ENCODE data around the gene IL31. TPM values are rescaled to one million over a fixed set of nuclear protein-coding genes. Genes with fewer than 3 reads are reported as not detected.
"Not testable (repeated sequence)": the region's sequence is repeated elsewhere in the genome, so short reads cannot be mapped to it uniquely, and the experiment has no call there.

Gene IL31
- not detected for polyA plus RNA-seq (ENCODE audit: insufficient read length in 4 of 4)

DNA sequence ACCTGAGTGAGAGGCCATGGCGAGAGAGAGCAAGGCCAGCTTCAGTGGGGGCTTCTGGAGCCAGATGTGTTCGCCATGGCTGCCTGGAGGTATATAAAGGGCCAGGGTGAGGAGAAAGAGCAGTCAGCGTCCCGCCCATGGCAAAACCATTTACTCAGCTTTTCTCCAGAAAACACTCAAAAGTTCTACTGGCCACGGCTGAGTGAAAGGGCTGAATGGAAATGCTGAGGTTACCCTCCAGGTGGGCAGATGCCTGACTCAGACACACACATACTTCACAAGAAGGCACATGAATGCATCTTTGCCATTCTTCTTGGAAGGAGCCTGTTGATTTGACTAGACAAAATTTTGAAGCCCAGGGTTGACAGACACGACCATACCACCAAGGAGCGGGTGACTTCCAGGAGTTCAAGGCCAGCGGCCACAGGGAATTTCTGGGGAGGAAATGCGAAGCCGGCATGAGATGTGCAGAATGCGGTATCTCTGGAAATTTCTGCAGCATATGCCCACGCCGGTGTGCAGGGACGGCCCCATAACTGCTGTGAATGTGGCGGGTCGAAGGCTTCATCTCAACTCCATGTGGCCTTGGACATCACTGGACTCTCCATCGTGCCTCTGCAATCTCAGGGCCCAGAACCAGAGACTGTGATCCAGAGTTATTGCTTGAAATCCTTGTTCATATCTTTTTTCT lies at the start of gene IL31:
TSS of gene IL31 (minus strand) at position 67 of the 691 bp plus-strand sequence. CDS start at position 18, 49 bp downstream.
- DNase-seq (ENCODE audit: low read depth in 4 of 4, low spot score in 2 of 4), result no peak

DNA sequence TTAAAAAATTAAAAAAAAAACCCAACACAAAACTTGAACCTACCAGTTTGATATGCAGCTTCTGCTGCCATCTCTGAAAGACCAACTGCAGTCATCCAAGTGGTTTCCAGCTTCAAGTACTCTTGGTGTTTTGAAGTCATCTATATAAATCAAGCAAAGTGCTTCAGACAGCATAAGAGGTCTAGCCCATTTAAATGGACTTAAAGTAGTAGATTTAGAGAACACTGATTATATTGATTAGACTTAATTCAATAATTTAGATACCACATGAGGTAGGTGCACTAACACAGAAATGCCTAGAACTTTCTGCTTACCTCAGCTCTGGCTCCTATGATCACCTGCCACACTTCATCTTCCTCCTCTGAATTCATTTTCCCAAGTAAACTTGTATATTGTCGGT lies 42.4 kb upstream of the IL31 start:
- DNase-seq (ENCODE audit: low read depth in 4 of 4, low spot score in 2 of 4), result no peak

DNA sequence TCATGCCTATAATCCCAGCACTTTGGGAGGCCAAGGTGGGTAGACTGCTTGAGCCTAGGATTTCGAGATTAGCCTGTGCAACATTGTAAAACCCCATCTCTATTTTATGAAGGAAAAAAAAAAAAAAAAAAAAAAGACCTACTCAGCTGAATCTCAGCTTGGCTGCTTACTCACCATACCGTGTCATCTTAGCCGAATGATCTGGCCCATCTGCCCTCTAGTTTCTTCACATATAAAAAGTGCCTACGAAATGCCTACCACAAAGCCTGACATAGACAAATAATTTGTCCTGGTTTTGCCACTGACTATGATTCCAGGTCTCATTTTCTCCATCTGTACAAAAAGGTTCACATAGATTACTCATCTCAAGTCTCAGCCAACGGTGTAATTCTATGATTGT lies 41.8 kb upstream of the IL31 start:
- DNase-seq (ENCODE audit: low read depth in 4 of 4, low spot score in 2 of 4), result no peak

DNA sequence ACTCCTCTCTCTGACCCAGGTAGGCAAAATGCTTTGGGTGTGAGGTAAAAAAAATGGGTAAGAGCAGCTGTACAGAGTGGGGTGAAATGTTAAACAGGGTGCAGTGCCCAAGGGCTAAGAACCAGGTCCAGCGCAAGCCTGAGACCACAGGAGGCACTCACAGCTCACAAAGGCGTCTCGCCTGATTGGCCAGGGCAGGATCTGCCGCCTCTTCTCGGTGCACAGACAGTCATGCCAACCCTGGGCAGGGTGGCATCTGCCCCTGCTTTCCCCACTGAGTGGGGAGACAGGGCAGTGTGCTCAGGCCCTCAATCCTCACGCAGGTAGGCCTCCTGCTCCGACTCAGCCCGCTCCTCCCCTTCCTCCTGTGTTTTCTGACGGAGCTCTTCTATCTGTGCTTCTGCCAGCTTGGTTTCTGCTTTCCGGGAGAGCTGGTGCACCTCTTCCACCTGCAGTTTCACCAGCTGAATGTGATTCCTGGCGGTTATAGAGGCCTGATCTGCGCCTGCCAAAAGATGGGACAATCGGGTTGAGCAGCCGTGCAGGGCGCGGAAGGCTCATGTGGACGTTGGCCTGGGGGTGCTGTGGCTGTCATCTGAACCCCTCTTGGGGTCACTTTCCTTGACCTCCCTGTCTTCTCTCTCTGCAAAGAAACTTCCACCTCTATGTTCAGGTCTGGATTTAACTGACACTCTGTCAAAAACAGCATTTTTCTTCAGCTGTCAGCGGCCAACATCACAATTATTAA lies 34.2 kb upstream of the IL31 start:
- no peak for DNase-seq (ENCODE audit: low read depth in 4 of 4, low spot score in 2 of 4)

DNA sequence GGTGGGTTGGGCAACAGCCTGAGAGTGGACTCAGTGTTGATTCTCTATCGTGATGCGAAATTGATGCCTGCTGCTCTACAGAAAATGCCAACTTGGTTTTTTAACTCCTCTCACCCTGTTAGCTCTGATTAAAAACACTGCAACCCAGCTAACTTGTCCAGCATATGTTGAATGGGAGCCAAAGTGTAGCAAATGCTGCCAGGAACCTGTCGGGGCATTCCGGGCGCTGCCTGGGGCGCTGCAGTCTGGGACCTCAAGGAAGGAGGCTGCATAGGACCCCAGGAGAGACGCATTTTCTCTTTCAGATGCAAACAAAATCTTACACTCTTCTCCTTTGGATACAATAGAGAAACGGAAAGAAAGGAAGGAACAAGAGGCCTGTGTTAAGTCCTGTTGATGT lies 33.4 kb upstream of the IL31 start:
- no peak for DNase-seq (ENCODE audit: low read depth in 4 of 4, low spot score in 2 of 4)

DNA sequence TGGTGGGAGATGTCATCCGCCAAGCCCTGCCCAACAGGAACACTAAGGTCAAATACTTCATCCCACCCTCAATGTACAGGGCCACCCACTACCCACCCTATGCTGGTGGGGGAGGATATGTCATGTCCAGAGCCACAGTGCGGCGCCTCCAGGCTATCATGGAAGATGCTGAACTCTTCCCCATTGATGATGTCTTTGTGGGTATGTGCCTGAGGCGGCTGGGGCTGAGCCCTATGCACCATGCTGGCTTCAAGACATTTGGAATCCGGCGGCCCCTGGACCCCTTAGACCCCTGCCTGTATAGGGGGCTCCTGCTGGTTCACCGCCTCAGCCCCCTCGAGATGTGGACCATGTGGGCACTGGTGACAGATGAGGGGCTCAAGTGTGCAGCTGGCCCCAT lies 33.0 kb upstream of the IL31 start:
- DNase-seq (ENCODE audit: low read depth in 4 of 4, low spot score in 2 of 4), result no peak

DNA sequence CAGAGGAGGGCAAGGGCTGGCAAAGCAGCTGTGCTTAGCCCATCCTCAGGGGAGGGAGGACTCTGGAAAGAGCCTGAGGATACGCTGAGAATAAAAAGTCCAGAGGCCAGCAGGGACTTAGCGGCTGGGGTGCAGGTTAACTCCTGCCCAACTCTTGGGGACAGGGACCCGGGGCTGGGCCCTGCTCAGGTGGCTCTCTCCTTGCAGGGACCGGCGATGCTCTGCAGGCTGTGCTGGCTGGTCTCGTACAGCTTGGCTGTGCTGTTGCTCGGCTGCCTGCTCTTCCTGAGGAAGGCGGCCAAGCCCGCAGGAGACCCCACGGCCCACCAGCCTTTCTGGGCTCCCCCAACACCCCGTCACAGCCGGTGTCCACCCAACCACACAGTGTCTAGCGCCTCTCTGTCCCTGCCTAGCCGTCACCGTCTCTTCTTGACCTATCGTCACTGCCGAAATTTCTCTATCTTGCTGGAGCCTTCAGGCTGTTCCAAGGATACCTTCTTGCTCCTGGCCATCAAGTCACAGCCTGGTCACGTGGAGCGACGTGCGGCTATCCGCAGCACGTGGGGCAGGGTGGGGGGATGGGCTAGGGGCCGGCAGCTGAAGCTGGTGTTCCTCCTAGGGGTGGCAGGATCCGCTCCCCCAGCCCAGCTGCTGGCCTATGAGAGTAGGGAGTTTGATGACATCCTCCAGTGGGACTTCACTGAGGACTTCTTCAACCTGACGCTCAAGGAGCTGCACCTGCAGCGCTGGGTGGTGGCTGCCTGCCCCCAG lies 32.3 kb upstream of the IL31 start:
- DNase-seq (ENCODE audit: low read depth in 4 of 4, low spot score in 2 of 4), result no peak

DNA sequence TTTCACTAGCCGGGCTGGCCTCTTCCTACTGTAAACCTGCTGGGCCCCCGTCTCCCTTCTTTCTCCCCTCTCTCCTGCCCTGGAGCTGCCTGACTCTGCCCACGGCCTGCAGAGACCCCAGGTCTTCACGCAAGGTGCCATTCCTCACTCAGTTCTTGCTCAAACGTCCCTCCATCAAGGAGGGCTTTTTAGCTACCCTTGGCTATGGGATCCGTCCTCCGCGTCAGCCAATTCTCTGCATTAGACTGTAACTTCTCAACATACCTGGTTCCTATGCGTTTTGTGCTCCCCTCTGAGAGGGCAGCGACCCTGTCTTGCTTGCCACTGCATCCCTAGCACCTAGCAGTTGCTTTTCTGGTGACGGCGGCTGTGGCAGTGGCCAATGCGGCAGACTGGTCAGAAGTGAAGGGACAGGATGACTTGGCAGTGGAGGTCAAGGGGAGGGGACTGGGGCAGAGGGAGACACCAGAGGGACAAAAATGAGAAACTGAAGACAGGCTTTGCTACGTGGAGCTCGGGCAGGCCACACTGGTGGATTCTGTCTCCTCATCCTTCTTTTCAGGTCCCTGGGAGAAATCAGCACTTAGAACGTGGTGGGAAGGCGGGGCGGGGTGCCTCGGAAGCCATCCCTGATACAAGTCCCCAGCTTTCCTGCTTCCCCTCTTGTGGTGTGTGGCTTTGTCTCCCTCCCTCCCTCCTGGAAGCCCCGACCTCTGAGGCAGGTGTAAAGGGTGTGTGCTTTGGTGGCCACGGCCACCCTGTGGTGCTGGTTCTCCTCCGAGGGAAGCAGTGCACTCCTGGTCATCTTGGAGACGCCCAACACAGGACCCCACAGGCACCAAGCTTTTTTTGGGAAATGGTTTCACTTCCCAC lies 31.3 kb upstream of the IL31 start:
- DNase-seq (ENCODE audit: low read depth in 4 of 4, low spot score in 2 of 4), result no peak

DNA sequence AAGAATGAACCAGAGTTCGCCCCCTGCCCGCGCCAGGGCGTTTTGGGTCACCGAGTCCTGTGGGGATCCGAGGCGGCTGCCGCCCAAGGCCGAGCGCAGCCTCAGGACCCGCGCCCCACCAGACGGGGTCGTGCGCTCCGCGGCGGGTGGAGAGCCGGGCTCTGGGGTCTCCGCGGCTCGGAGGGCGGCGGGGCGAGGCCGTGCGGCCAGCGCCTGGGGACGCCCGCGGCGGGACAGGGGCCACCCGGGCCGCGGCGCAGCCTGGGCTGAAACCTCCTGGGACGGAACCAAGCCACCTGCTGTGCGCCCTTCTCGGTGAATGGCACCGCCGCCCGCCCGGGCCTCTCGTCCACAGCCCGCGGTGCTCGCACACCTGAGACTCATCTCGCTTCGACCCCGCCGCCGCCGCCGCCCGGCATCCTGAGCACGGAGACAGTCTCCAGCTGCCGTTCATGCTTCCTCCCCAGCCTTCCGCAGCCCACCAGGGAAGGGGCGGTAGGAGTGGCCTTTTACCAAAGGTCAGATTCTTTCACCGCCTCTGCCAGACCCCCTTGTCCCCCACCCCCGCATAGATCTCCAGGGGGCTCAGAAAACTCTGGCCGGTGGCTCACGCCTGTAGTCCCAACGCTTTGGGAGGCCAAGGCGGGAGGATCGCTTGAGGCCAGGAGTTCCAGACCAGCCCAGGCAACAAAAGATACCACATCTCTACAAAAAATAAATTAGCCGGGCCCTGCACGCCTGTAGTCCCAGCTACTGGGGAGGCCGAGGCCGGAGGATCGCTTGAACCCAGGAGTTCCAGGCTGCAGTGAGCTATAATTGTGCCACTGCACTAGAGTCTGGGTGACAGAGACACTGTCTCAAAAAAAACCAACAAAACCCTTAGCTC lies 30.4 kb upstream of the IL31 start:
- DNase-seq (ENCODE audit: low read depth in 4 of 4, low spot score in 2 of 4), result no peak

DNA sequence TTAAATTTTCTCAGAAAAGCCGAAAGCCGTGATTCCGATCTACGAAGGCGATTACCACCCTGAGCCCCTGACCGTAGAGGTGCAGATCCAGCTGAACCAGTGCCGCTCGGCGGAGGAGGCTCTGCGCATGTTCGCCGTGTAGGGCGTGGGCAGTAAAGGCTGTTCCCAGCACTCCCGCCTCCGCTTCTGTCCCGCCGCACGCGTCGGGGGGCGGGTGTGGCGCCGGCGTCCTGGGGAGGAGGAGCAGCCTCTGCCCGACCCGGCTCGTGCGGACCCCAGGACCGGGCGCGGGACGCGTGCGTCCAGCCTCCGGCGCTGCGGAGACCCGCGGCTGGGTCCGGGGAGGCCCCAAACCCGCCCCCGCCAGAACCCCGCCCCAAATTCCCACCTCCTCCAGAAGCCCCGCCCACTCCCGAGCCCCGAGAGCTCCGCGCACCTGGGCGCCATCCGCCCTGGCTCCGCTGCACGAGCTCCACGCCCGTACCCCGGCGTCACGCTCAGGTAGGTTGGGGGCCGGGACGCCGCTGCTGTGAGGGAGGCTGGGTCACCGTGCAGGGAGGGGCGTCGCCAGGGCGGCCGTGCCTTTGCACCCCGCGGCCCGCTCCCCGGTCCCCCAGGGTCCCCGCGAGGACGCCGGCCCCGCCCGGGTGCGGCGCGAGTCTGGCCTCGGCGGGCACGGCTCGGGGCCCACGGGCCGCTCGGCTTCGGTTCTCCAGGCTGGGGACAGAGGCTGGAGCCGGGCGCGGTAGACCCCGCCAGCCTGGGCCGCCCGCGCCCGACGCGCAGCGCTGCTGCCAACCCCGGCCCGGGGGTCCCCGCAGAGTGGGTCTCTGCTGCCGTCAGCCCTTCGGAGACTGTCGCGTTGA lies 29.5 kb upstream of the IL31 start, which contains the start of gene B3GNT4:
TSS of gene B3GNT4 (plus strand) at position 409 of the 866 bp plus-strand sequence. CDS start 910 bp downstream, outside the sequence.
- DNase-seq (ENCODE audit: low read depth in 4 of 4, low spot score in 2 of 4), result no peak

DNA sequence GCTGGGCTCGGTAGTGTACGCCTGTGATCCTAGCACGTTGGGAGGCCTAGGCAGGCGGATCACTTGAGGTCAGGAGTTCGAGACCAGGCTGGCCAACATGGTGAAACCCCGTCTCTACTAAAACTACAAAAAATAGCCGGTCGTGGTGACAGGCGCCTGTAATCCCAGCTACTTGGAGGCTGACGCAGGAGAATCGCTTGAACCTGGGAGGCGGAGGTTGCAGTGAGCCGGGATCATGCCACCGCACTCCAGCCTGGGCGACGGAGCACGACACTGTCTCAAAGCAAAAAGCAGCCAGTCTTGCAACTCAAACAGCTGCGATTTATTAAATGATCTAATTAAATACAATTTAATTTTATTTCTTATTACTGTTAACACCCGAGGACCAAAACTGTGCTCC lies 28.8 kb upstream of the IL31 start:
- not testable (repeated sequence) for DNase-seq (ENCODE audit: low read depth in 4 of 4, low spot score in 2 of 4)

DNA sequence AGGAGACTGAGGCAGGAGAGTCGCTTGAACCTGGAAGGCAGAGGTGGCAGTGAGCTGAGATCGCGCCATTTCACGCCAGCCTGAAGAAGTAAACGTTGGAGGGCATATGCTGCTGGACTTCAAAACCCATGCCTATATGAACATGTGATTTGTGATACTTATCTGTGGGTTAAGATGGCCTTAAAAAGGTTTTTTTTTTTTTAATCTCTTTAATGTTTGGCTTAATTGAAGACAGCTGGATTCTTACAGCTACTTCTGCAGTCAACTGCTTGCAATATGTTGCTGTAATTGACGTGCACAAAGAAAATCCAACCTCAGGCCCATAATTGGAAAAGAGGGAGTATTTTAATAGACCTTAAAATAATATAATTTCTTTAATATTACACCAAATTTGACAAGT lies 28.0 kb upstream of the IL31 start:
- DNase-seq (ENCODE audit: low read depth in 4 of 4, low spot score in 2 of 4), result no peak

DNA sequence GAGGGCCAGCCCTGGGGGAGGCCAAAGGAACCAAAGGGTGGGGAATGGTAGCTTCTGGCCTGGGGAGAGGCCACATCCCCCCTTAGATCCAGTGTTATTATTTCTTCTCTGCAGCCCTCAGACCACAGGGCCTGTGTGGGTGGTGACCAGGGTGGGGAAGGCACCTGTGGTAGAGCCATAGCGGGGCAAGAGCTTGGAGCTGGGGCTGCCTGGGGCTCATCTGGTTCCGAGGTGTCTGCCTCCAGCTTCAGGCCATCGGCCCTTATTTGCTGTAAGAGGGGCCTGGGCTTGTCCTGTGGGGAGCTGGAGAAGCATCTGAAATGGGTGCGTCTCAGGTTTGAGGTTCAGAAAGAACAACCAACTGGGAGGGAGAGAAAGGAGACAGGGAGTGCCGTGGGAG lies 27.4 kb upstream of the IL31 start:
- no peak for DNase-seq (ENCODE audit: low read depth in 4 of 4, low spot score in 2 of 4)

DNA sequence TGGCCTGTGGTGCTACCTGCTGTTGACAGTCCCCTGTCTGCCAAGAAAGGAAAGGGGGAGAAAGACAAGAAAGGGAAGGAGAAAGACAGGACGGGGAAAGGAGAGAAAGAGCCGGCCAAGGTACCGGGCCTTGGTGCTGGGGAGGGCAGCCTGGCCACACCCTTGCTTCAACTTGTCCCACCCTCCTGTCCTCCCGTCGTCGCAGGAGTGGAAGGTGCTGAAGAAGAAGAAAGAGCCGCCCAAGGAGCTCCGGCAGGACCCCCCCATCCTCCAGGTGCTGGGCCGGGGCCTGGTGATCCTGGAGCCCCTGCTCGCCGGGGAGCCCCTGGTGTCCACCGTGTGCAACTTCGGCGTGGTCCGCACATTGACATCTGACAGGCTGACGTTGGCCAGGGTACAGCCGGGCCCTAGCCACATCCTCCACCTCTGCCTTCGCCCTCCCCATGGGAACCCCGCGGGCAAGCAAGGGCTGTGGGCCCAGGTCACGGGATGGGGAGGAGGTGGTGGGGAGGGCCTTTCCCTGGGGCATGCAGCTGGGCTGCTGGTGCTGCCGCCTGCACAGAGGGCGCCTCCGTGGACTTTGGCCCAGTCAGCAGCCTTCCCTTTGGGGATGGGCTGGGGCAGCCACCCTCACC lies 26.6 kb upstream of the IL31 start:
- DNase-seq (ENCODE audit: low read depth in 4 of 4, low spot score in 2 of 4), result no peak

DNA sequence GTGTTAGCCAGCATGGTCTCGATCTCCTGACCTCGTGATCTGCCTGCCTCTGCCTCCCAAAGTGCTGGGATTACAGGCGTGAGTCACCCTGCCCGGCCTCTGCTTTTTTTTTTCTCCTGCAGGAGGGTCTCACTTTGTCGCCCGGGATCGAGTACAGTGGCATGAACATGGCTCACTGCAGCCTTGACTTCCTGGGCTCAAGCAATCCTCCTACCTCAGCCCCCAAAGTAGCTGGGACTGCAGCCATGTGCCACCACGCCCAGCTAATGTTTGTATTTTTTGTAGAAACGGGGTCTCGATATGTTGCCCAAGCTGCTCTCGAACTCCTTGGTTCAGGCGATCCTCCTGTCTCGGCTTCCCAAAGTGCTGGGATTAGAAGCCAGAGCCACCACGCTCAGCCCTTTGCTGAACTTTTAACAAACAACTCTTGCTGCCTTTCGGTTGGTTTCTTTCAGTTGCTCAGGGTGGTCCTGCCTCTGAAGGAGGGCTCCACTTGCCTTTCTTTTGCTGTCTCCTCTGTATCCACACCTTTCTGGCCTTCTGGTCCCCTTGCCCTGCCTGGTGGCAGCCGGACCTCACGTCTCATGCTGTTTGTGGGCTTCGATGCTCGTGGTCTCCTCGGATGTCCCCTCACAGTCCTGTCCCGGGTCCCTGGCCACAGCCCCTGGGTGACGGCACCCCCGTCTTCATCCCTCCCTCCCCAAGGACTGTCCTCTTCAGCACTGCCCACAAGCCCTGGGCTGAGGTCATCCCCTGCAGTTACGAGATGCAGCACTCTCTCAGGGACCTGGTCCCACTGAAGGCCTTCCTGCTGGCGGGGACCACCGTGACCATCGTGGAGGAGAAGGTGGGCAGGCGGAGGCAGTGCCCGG lies 25.7 kb upstream of the IL31 start:
- no peak for DNase-seq (ENCODE audit: low read depth in 4 of 4, low spot score in 2 of 4)

DNA sequence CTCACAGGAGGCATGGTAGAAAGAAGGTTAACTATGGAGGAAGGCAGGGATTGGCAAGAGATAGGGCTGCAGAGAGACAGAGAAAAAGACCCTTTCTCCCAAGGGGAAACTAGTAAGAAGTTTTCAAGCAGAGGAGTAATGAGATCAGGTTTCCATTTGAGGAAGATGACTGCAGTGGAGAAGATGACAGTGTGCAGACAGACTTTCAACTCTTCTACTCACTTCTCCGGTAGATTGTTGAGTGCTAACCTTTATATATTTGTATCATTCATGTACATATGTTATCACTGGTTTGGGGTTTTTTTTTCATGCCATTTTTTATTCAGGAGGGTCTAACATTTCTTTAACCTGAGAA lies 23.6 kb upstream of the IL31 start:
- DNase-seq (ENCODE audit: low read depth in 4 of 4, low spot score in 2 of 4), result no peak

DNA sequence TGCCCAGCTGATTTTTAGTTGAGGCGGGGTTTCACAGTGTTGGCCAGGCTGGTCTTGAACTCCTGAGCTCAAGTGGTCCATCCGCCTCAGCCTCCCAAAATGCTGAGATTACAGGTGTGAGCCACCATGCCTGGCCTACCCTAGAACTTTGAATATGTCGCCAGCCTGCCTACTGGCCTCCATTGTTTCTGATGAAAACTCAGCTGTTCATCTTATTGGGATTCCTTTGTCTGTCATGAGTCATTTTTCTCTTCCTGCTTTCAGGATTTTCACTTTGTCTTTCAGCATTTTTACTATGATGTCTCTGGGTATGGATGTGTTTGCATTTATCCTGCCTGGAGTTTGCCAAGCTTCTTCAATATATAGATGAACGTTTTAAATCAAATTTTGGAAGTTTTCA lies 21.4 kb upstream of the IL31 start:
- no peak for DNase-seq (ENCODE audit: low read depth in 4 of 4, low spot score in 2 of 4)

All from left renal cortex interstitium (tissue), 4 donors.